Endothelial cell of umbilical vein (primary cell): ENCODE data around the gene CERS6.

Experiments used
- CTCF ChIP-seq, 2 donors: IDR thresholded peaks; 1 replicate in 1 of 2; 2 replicates in 1 of 2; pipeline ENCODE4 v1.5.1; 2011; ENCODE audit warnings: low read length in 2 of 2, mild to moderate bottlenecking in 2 of 2, moderate library complexity in 2 of 2, control low read depth in 1 of 2, inconsistent platforms in 1 of 2, low read depth in 1 of 2; ENCODE audit not compliant: insufficient read depth in 1 of 2; ENCODE audit errors: extremely low read depth in 1 of 2
- EZH2 ChIP-seq: IDR thresholded peaks from 2 replicates; pipeline ENCODE4 v1.6.1; 2012; ENCODE audit warnings: borderline replicate concordance, low read depth, mild to moderate bottlenecking, moderate library complexity, low read length, inconsistent platforms; ENCODE audit not compliant: severe bottlenecking
- FOS ChIP-seq: IDR thresholded peaks from 2 replicates; pipeline ENCODE4 v1.6.1; 2011; ENCODE audit warnings: mild to moderate bottlenecking, low read length, moderate library complexity, borderline replicate concordance; ENCODE audit not compliant: insufficient read depth
- GATA2 ChIP-seq: IDR thresholded peaks from 2 replicates; pipeline ENCODE4 v1.7.0; 2011; ENCODE audit warnings: low read depth, mild to moderate bottlenecking, moderate library complexity, mixed read lengths, low read length; ENCODE audit not compliant: insufficient read length, insufficient read depth
- JUN ChIP-seq: IDR thresholded peaks from 2 replicates; pipeline ENCODE4 v1.6.1; 2011; ENCODE audit warnings: borderline replicate concordance, low read depth; ENCODE audit not compliant: insufficient read length, insufficient read depth
- MAX ChIP-seq: IDR thresholded peaks from 2 replicates; pipeline ENCODE4 v1.6.1; 2011; ENCODE audit not compliant: insufficient read depth, insufficient read length
- MYC ChIP-seq: IDR thresholded peaks from one replicate; pipeline ENCODE4 v1.6.1; 2011; ENCODE audit warnings: mild to moderate bottlenecking, low read depth, low read length
- POLR2A ChIP-seq: IDR thresholded peaks from 2 replicates; pipeline ENCODE4 v1.6.1; 2012; ENCODE audit warnings: low read depth, mild to moderate bottlenecking, control low read depth, low read length
- POLR2AphosphoS5 ChIP-seq: IDR thresholded peaks from 2 replicates; pipeline ENCODE4 v1.6.1; 2012; ENCODE audit warnings: low read depth, mild to moderate bottlenecking, control low read depth, low read length, moderate library complexity; ENCODE audit not compliant: insufficient read depth

GRCh38 chr2:168522446-168522845 lies 66.4 kb downstream of the CERS6 start:
- TF ChIP-seq CTCF (IDR thresholded peaks at IDR 0.05; ENCODE audit: extremely low read depth in 1 of 2, insufficient read depth in 1 of 2, low read depth in 1 of 2, low read length in 2 of 2) (no peak), POLR2A (no peak), EZH2 (no peak), POLR2AphosphoS5 (no peak), MAX (no peak), FOS (no peak), GATA2 (no peak), JUN (no peak), MYC (no peak)
